K562 (cell line): ENCODE data around the gene ZCCHC24. TPM values are rescaled to one million over a fixed set of nuclear protein-coding genes. Genes with fewer than 3 reads are reported as not detected.

ENCODE experiments used
- ESRRA ChIP-seq: fragments of 450-650 bp; IDR thresholded peaks from 2 replicates; pipeline ENCODE4 v1.6.1; 2014; ENCODE audit warnings: low read depth, mild to moderate bottlenecking, moderate library complexity, borderline replicate concordance
- MIER1 ChIP-seq: fragments of 450-650 bp; IDR thresholded peaks from 2 replicates; pipeline ENCODE4 v1.6.1; 2016; ENCODE audit warnings: antibody characterized with exemption, mild to moderate bottlenecking, low read depth
- MTA3 ChIP-seq: fragments of 450-650 bp; formaldehyde crosslinking; IDR thresholded peaks from 2 replicates; pipeline ENCODE4 v1.6.1; 2017; ENCODE audit warnings: mild to moderate bottlenecking, borderline replicate concordance
- PREB ChIP-seq: sonication (generic); formaldehyde crosslinking; IDR thresholded peaks from 2 replicates; pipeline ENCODE4 v1.8.1; 2023; ENCODE audit warnings: mild to moderate bottlenecking, missing genetic modification reagents
- REST ChIP-seq, 2 experiments: fragments of 450-650 bp; formaldehyde crosslinking in 1 of 2; IDR thresholded peaks; 2 replicates each; pipeline versions ENCODE4 v1.4.0 to v1.6.1; 2014 to 2020; ENCODE audit warnings: mild to moderate bottlenecking in 2 of 2, borderline replicate concordance in 1 of 2, low read depth in 1 of 2
- SLC30A9 ChIP-seq: fragments of 250-450 bp; sonication (Bioruptor Pico); IDR thresholded peaks from 2 replicates; pipeline ENCODE4 v1.8.0; 2022; ENCODE audit warnings: mild to moderate bottlenecking, moderate library complexity
- TFAM ChIP-seq: fragments of 250-450 bp; sonication (Bioruptor Pico); conservative IDR thresholded peaks from 2 replicates; pipeline ENCODE4 v1.5.0; 2021; ENCODE audit warnings: mild to moderate bottlenecking, moderate library complexity
- THAP7 ChIP-seq: fragments of 250-450 bp; sonication (Bioruptor Pico); IDR thresholded peaks from 2 replicates; pipeline ENCODE4 v1.5.0; 2021
- ZBTB1 ChIP-seq: sonication (generic); formaldehyde crosslinking; IDR thresholded peaks from 2 replicates; pipeline ENCODE4 v1.8.1; 2023; ENCODE audit warnings: missing genetic modification reagents, low read depth, mild to moderate bottlenecking, borderline replicate concordance
- ZNF133 ChIP-seq: fragments of 250-450 bp; sonication (Bioruptor Pico); IDR thresholded peaks from 2 replicates; pipeline ENCODE4 v1.4.0; 2020; ENCODE audit warnings: mild to moderate bottlenecking
- ZNF280A ChIP-seq: fragments of 450-650 bp; IDR thresholded peaks from 2 replicates; pipeline ENCODE4 v1.6.1; 2018; ENCODE audit warnings: mild to moderate bottlenecking, low read depth; ENCODE audit not compliant: partially characterized antibody
- ZNF668 ChIP-seq: fragments of 250-450 bp; sonication (Bioruptor Pico); IDR thresholded peaks from 2 replicates; pipeline ENCODE4 v1.8.0; 2022; ENCODE audit warnings: mild to moderate bottlenecking, inconsistent platforms
- ZNF740 ChIP-seq, 3 experiments: fragments of 200-800 bp in 1 of 3; sonication (Bioruptor generic) in 1 of 3; sonication (generic) in 1 of 3; formaldehyde crosslinking in 1 of 3; IDR thresholded peaks; 2 replicates each; pipeline versions ENCODE4 v1.6.1 to v1.8.0; 2016 to 2022; ENCODE audit warnings: mild to moderate bottlenecking in 2 of 3, missing compliant biosample characterization in 2 of 3, missing genetic modification characterization in 2 of 3, missing genetic modification reagents in 1 of 3
- polyA plus RNA-seq, 8 experiments: library from polyadenylated mRNA; depleted of rRNA in 4 of 8; stranded (reverse) in 5 of 8; unstranded in 3 of 8; fragments of >200 nt; fragmentation: Nextera tagmentation in 2 of 8; fragmentation: Illumina TruSeq in 1 of 8; extraction: Ambion mirVana in 2 of 8; extraction: Trizol in 1 of 8; gene quantifications; 2 replicates each; pipeline versions ENCODE4 v1.2.1 to v1.2.3, GENCODE V29; 2011 to 2014; ENCODE audit warnings: inconsistent platforms in 1 of 8, missing spikeins in 1 of 8
- total RNA-seq, 7 experiments: library from RNA; depleted of rRNA in 6 of 7; stranded (reverse); fragments of >200 nt in 6 of 7; fragmentation: Illumina TruSeq in 2 of 7; extraction: Trizol in 2 of 7; gene quantifications; 2 replicates each; pipeline versions ENCODE4 v1.2.1 to v1.2.3, GENCODE V29; 2011 to 2021; ENCODE audit warnings: low replicate concordance in 1 of 7

ZCCHC24 gene
- total and polyA plus RNA-seq, 9 of the 15 experiments (the other 6 are each of a cell fraction or from before 2014, with no cell fraction given) = 0.84 to 11.0 (median 4.6) TPM

- TF ChIP-seq THAP7 (CRISPR knock-in tag) (peak; percentile 87; the same call in 1 of the 2 replicates), SLC30A9 (CRISPR knock-in tag) (no peak), ESRRA (no peak), ZBTB1 (CRISPR knock-in tag) (no peak; the same call in 1 of the 2 replicates), MIER1 (no peak), TFAM (CRISPR knock-in tag) (no peak), ZNF133 (no peak), MTA3 (no peak), REST (IDR thresholded peaks at IDR 0.05; ENCODE audit: borderline replicate concordance) (no peak), REST (CRISPR knock-in tag; IDR thresholded peaks at IDR 0.05; ENCODE audit: low read depth) (no peak; the same call in 1 of the 2 replicates), ZNF668 (no peak), PREB (CRISPR knock-in tag) (no peak), ZNF280A (no peak), ZNF740 (CRISPR knock-in tag; IDR thresholded peaks at IDR 0.05) (no peak), ZNF740 (tag; IDR thresholded peaks at IDR 0.05) (0 out of 4 replicates have a peak, but pooled peaks of 1 of the 2 experiments have one; percentile 20)
These were observed at the start of gene ZCCHC24 (continued) for GRCh38 chr10:79445161-79445976.
